ENCODE measurements around the gene CACNA1G. TPM values are rescaled to one million over a fixed set of nuclear protein-coding genes. Genes with fewer than 3 reads are reported as not detected.

CACNA1G gene
- total and polyA plus RNA-seq, 2 donors (not counting 3 experiments of a cell fraction or from before 2014, with no cell fraction given) = not detected

DNA sequence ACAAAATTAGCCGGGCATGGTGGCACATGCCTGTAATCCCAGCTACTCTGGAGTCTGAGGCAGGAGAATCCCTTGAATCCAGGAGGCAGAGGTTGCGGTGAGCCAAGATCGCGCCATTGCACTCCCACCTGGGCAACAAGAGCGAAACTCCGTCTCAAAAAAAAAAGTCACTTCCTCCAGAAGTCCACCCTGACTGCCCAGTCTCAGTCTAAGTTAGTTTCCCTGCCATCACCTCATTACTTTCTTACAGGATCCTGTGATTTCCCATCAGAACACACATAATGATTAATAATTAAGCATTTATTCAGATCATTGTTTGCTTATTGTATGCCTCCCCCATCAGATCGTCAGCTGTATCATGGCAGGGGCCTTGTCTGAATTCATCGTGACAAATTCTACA is 105.8 kb downstream of the CACNA1G start:
- Histone ChIP-seq H3K79me2 (ENCODE audit: control insufficient read depth, insufficient read depth, low read length) (no peaks in the 10 kb centered on the region), H2AFZ (ENCODE audit: low read depth, low read length) (no peak overlapping the region), H3K9me1 (replicated peaks; ENCODE audit: control insufficient read depth, extremely low read depth, insufficient read depth, low read length) (no peaks in the 10 kb centered on the region), H3K27me3 (ENCODE audit: control insufficient read depth in 2 of 2, insufficient read depth in 2 of 2, low read length in 2 of 2) (no peaks in the 10 kb centered on the region), H3K9ac (replicated peaks; ENCODE audit: extremely low read depth, insufficient read depth, low read length) (no peak overlapping the region), H3K36me3 (ENCODE audit: control insufficient read depth in 2 of 2, extremely low read depth in 1 of 2, insufficient read depth in 2 of 2, low read length in 2 of 2) (no peaks in the 10 kb centered on the region), H3K4me3 (replicated peaks in 1 of 3; ENCODE audit: insufficient read depth in 1 of 3, low read depth in 1 of 3, low read length in 3 of 3) (no peak overlapping the region), H3K9me3 (replicated peaks; ENCODE audit: control insufficient read depth, insufficient read depth, low read length) (no peaks in the 10 kb centered on the region), H3K4me2 (ENCODE audit: insufficient read depth, low read length) (no peak overlapping the region), H3K4me1 (ENCODE audit: control insufficient read depth, extremely low read depth, insufficient read depth, low read length) (peaks cover 28% of the 10 kb centered on the region), H4K20me1 (replicated peaks; ENCODE audit: control insufficient read depth, extremely low read depth, insufficient read depth, low read length) (no peaks in the 10 kb centered on the region), H3K27ac (ENCODE audit: insufficient read depth, low read depth, low read length) (no peak overlapping the region)
- CTCF ChIA-PET = interaction anchor here (1.0 to 5.2 kb wide), 3 partner anchors 27 to 176 kb away, joined by 3 to 21 read pairs (median 3); no protein-coding TSS in a partner anchor
- POLR2A ChIA-PET = no interaction called here
- dilution Hi-C loops (cut with MboI; ENCODE audit: extremely low pct_ligation_motif_present, low sequenced_read_pairs) (no loop called here), intact Hi-C loops (cut with micrococcal nuclease) (no loop called here)
- no peak for TF ChIP-seq EZH2 (IDR thresholded peaks at IDR 0.05; ENCODE audit: borderline replicate concordance, low read depth, low read length, severe bottlenecking)
- no peak for TF ChIP-seq GATA2 (IDR thresholded peaks at IDR 0.05; ENCODE audit: insufficient read depth, insufficient read length, low read depth, low read length)
- TF ChIP-seq MYC (IDR thresholded peaks at IDR 0.05; ENCODE audit: low read depth, low read length) = no peak
- no peak for TF ChIP-seq JUN (IDR thresholded peaks at IDR 0.05; ENCODE audit: borderline replicate concordance, insufficient read depth, insufficient read length, low read depth)
- no peak for TF ChIP-seq FOS (IDR thresholded peaks at IDR 0.05; ENCODE audit: borderline replicate concordance, insufficient read depth, low read length)
- TF ChIP-seq, protein P1, sequence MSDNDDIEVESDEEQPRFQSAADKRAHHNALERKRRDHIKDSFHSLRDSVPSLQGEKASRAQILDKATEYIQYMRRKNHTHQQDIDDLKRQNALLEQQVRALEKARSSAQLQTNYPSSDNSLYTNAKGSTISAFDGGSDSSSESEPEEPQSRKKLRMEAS (IDR thresholded peaks at IDR 0.05; ENCODE audit: insufficient read depth, insufficient read length) = no peak
- TF ChIP-seq, protein P2, sequence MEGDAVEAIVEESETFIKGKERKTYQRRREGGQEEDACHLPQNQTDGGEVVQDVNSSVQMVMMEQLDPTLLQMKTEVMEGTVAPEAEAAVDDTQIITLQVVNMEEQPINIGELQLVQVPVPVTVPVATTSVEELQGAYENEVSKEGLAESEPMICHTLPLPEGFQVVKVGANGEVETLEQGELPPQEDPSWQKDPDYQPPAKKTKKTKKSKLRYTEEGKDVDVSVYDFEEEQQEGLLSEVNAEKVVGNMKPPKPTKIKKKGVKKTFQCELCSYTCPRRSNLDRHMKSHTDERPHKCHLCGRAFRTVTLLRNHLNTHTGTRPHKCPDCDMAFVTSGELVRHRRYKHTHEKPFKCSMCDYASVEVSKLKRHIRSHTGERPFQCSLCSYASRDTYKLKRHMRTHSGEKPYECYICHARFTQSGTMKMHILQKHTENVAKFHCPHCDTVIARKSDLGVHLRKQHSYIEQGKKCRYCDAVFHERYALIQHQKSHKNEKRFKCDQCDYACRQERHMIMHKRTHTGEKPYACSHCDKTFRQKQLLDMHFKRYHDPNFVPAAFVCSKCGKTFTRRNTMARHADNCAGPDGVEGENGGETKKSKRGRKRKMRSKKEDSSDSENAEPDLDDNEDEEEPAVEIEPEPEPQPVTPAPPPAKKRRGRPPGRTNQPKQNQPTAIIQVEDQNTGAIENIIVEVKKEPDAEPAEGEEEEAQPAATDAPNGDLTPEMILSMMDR (IDR thresholded peaks at IDR 0.05; ENCODE audit: extremely low read depth in 1 of 2, insufficient read depth in 1 of 2, low read depth in 1 of 2, low read length in 2 of 2) = no peak
- TF ChIP-seq POLR2A (IDR thresholded peaks at IDR 0.05; ENCODE audit: low read depth, low read length) = no peak
- TF ChIP-seq POLR2AphosphoS5 (IDR thresholded peaks at IDR 0.05; ENCODE audit: insufficient read depth, low read depth, low read length) = no peak
- no peak for DNase-seq (ENCODE audit: low read depth, low spot score)
- no TSS peak for BruUV-seq (replicated peaks)
- no peak for FAIRE-seq

All from endothelial cell of umbilical vein (primary cell).